Neural progenitor cell (in vitro differentiated cells): ENCODE results near the gene CRTC1.
A peak's percentile ranks its signal among the peaks of the same experiment; 100 is the strongest.

Experiments used
- EZH2 ChIP-seq: fragments of 200-600 bp; sonication (generic); IDR thresholded peaks from 2 replicates; pipeline ENCODE4 v1.6.1; 2017; ENCODE audit warnings: antibody characterized with exemption, mild to moderate bottlenecking, moderate library complexity
- TF ChIP-seq, protein P1 (sequence below): fragments of 200-600 bp; sonication (generic); IDR thresholded peaks from 2 replicates; pipeline ENCODE4 v1.5.1; 2017; ENCODE audit warnings: antibody characterized with exemption, mild to moderate bottlenecking

DNA sequence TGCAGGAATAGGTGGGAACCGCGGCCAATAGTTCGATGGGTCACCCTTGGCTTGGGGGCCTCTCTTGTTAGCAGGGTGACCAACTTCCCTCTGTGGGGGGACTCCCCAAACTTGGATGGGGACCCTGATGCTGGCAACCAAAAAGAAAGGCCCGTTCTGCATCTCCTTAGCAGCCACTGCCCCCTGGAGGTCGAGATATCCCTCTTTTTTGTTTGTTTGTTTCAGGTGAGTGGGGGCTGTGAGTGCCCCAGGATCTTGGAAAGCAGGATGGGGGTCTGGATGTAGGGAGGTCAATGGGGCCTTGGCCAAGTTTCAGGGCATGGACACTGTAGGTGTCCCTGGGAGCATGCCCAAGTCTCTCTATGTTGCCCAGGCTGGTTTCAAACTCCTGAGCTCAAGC lies 7.7 kb upstream of the CRTC1 start:
- TF ChIP-seq EZH2 = no peak
- TF ChIP-seq, protein P1, sequence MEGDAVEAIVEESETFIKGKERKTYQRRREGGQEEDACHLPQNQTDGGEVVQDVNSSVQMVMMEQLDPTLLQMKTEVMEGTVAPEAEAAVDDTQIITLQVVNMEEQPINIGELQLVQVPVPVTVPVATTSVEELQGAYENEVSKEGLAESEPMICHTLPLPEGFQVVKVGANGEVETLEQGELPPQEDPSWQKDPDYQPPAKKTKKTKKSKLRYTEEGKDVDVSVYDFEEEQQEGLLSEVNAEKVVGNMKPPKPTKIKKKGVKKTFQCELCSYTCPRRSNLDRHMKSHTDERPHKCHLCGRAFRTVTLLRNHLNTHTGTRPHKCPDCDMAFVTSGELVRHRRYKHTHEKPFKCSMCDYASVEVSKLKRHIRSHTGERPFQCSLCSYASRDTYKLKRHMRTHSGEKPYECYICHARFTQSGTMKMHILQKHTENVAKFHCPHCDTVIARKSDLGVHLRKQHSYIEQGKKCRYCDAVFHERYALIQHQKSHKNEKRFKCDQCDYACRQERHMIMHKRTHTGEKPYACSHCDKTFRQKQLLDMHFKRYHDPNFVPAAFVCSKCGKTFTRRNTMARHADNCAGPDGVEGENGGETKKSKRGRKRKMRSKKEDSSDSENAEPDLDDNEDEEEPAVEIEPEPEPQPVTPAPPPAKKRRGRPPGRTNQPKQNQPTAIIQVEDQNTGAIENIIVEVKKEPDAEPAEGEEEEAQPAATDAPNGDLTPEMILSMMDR = peak; percentile 64
